Measurements from ENCODE around the gene VEPH1. TPM values are rescaled to one million over a fixed set of nuclear protein-coding genes. Genes with fewer than 3 reads are reported as not detected.

Gene VEPH1
- total and polyA plus RNA-seq, 9 of the 15 experiments (the other 6 are each of a cell fraction or from before 2014, with no cell fraction given): 4.5 to 15.6 (median 5.8) TPM

DNA sequence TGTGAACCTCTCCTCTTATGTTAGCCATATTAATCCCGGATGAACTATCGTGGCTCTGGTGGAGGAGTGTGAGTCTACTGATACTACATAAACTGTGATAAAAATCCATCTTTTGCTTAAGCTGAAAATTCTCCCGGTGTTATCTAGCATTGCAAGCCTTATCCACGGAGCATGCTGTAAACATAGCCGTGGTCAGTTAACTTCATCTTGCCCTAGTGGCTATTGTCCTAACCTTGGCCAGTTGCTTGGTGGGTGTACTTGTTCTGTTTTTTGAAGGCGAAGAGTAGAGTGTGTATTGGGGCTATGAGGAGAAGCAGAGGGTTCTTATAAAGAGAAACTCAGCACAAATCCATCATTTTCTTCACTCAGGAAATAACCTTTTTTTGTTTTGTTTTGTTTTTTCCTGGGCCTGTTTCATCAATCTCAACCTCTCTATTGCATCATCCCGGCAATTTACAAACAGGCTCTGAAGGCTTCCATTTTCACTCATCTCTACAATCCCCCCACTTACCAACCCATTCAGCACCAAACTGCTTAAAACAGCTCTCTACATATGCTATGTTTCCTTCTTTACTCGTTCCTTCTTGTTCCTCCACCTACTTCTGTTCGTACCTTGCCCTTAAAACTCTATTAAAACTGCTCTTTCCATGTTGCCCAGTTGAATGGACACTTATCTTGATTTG lies 202.1 kb downstream of the VEPH1 start (continued):
- peak; percentile 50; the same call in 1 of the 2 replicates for TF ChIP-seq MTA3 (IDR thresholded peaks at IDR 0.05; ENCODE audit: borderline replicate concordance)
- peak; percentile 78 for TF ChIP-seq CBFA2T3 (IDR thresholded peaks at IDR 0.05)
- TF ChIP-seq FIP1L1 (IDR thresholded peaks at IDR 0.05; ENCODE audit: low read depth, low read length, poor library complexity, severe bottlenecking): no peak
- TF ChIP-seq, protein P1, sequence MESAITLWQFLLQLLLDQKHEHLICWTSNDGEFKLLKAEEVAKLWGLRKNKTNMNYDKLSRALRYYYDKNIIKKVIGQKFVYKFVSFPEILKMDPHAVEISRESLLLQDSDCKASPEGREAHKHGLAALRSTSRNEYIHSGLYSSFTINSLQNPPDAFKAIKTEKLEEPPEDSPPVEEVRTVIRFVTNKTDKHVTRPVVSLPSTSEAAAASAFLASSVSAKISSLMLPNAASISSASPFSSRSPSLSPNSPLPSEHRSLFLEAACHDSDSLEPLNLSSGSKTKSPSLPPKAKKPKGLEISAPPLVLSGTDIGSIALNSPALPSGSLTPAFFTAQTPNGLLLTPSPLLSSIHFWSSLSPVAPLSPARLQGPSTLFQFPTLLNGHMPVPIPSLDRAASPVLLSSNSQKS (CRISPR knock-in tag; IDR thresholded peaks at IDR 0.05): 0 out of 2 replicates have a peak, but pooled peaks have one; percentile 68
- TF ChIP-seq, protein P2, sequence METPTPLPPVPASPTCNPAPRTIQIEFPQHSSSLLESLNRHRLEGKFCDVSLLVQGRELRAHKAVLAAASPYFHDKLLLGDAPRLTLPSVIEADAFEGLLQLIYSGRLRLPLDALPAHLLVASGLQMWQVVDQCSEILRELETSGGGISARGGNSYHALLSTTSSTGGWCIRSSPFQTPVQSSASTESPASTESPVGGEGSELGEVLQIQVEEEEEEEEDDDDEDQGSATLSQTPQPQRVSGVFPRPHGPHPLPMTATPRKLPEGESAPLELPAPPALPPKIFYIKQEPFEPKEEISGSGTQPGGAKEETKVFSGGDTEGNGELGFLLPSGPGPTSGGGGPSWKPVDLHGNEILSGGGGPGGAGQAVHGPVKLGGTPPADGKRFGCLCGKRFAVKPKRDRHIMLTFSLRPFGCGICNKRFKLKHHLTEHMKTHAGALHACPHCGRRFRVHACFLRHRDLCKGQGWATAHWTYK (CRISPR knock-in tag; IDR thresholded peaks at IDR 0.05): 0 out of 2 replicates have a peak, but pooled peaks have one; percentile 49
- peak; percentile 16 to 49; a peak in 2 of 4 replicates for TF ChIP-seq TRIM24 (IDR thresholded peaks at IDR 0.05)
- TF ChIP-seq ZNF76 (CRISPR knock-in tag; IDR thresholded peaks at IDR 0.05; ENCODE audit: borderline replicate concordance): no peak
- no peak for TF ChIP-seq SMAD2 (IDR thresholded peaks at IDR 0.05; ENCODE audit: low read depth, low read length)
- no peak for TF ChIP-seq XRCC5 (IDR thresholded peaks at IDR 0.05; ENCODE audit: low read depth, low read length)
- TF ChIP-seq NR2C1 (IDR thresholded peaks at IDR 0.05): no peak
- peak; percentile 60 for TF ChIP-seq NR2C1 (tag; IDR thresholded peaks at IDR 0.05)
- TF ChIP-seq RBM25 (IDR thresholded peaks at IDR 0.05; ENCODE audit: low read depth, low read length, severe bottlenecking): no peak
- TF ChIP-seq PPARD (CRISPR knock-in tag; IDR thresholded peaks at IDR 0.05): no peak
- TF ChIP-seq, protein P3, sequence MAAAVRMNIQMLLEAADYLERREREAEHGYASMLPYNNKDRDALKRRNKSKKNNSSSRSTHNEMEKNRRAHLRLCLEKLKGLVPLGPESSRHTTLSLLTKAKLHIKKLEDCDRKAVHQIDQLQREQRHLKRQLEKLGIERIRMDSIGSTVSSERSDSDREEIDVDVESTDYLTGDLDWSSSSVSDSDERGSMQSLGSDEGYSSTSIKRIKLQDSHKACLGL (CRISPR knock-in tag; IDR thresholded peaks at IDR 0.05; ENCODE audit: borderline replicate concordance, poor library complexity, severe bottlenecking): peak; percentile 14
- TF ChIP-seq POLR2AphosphoS2 (IDR thresholded peaks at IDR 0.05; ENCODE audit: low read length): no peak
- TF ChIP-seq PHTF2 (CRISPR knock-in tag; IDR thresholded peaks at IDR 0.05): no peak
- TF ChIP-seq EP400 (IDR thresholded peaks at IDR 0.05): peak; percentile 37; the same call in 1 of the 2 replicates
- no peak for TF ChIP-seq RHOXF2B (CRISPR knock-in tag; conservative IDR thresholded peaks at IDR 0.05)
- TF ChIP-seq KLF6 (CRISPR knock-in tag; IDR thresholded peaks at IDR 0.05; ENCODE audit: borderline replicate concordance): 0 out of 2 replicates have a peak, but pooled peaks have one; percentile 19
- TF ChIP-seq SOX6 (IDR thresholded peaks at IDR 0.05): peak; percentile 92
- no peak for TF ChIP-seq SRSF9 (IDR thresholded peaks at IDR 0.05; ENCODE audit: borderline replicate concordance, low read depth, low read length)
- no peak for TF ChIP-seq MBD2 (IDR thresholded peaks at IDR 0.05; ENCODE audit: borderline replicate concordance, low read depth)
- no peak for TF ChIP-seq RB1 (IDR thresholded peaks at IDR 0.05; ENCODE audit: low read depth)
- TF ChIP-seq HEY1 (CRISPR knock-in tag; IDR thresholded peaks at IDR 0.05; ENCODE audit: borderline replicate concordance): no peak
- peak in 1 of 2 experiments; percentile 35; a peak in 1 of 4 replicates for TF ChIP-seq TBL1XR1 (IDR thresholded peaks at IDR 0.05; ENCODE audit: low read length in 2 of 2)
- TF ChIP-seq KHSRP (IDR thresholded peaks at IDR 0.05): no peak
- no peak for TF ChIP-seq NFRKB (IDR thresholded peaks at IDR 0.05; ENCODE audit: low read depth)
- TF ChIP-seq ZC3H11A (IDR thresholded peaks at IDR 0.05; ENCODE audit: low read depth, low read length): no peak
- TF ChIP-seq, protein P4, sequence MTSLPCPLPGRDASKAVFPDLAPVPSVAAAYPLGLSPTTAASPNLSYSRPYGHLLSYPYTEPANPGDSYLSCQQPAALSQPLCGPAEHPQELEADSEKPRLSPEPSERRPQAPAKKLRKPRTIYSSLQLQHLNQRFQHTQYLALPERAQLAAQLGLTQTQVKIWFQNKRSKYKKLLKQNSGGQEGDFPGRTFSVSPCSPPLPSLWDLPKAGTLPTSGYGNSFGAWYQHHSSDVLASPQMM (CRISPR knock-in tag; IDR thresholded peaks at IDR 0.05): no peak
